Measurements from ENCODE around the gene SLC6A5.

The SLC6A5 gene

GRCh38 chr11:20707876-20708275, 108.5 kb downstream of the SLC6A5 start:
- no peak overlapping the region for H3K27ac ChIP-seq (replicated peaks; ENCODE audit: low read length)
- H3K79me1 ChIP-seq (ENCODE audit: low read depth, low read length), result no peaks in the 10 kb centered on the region
- H2BK120ac ChIP-seq (ENCODE audit: low read depth, low read length), result no peak overlapping the region
- no peak overlapping the region for H3K4me2 ChIP-seq (ENCODE audit: insufficient read depth, low read length, poor library complexity, severe bottlenecking)
- no peaks in the 10 kb centered on the region for H3K9me3 ChIP-seq (replicated peaks in 1 of 2; ENCODE audit: control insufficient read depth in 2 of 2, insufficient read depth in 1 of 2, low read depth in 1 of 2, low read length in 2 of 2)
- H2BK15ac ChIP-seq (ENCODE audit: low read length), result no peak overlapping the region
- no peak overlapping the region for H2AFZ ChIP-seq (ENCODE audit: low read length)
- no CpG with 5 or more reads among the region's 6 CpGs for WGBS, 2 donors (ENCODE audit: extremely low coverage in 2 of 2, insufficient read length in 2 of 2, insufficient replicate concordance in 1 of 2)
- no peak overlapping the region for H4K8ac ChIP-seq (ENCODE audit: low read depth, low read length)
- no peak overlapping the region for H2BK12ac ChIP-seq (ENCODE audit: low read length)
- H3K23ac ChIP-seq (ENCODE audit: low read depth, low read length, poor library complexity), result no peak overlapping the region
- no peak overlapping the region for H3K9ac ChIP-seq (ENCODE audit: low read depth, low read length, poor library complexity)
- no peak overlapping the region for H4K91ac ChIP-seq (ENCODE audit: low read depth, low read length, poor library complexity)
- no peaks in the 10 kb centered on the region for H3K27me3 ChIP-seq (ENCODE audit: control insufficient read depth in 3 of 3, insufficient read depth in 3 of 3, low read depth in 1 of 3, low read length in 3 of 3)
- no peak overlapping the region for H2AK5ac ChIP-seq (ENCODE audit: low read depth, low read length)
- no peaks in the 10 kb centered on the region for H3K4me1 ChIP-seq (ENCODE audit: control insufficient read depth in 2 of 2, insufficient read depth in 1 of 2, low read depth in 1 of 2, low read length in 2 of 2)
- H3K36me3 ChIP-seq (replicated peaks in 1 of 2; ENCODE audit: control insufficient read depth in 2 of 2, insufficient read depth in 2 of 2, low read length in 2 of 2), result no peaks in the 10 kb centered on the region
- H2BK5ac ChIP-seq (ENCODE audit: low read length), result no peak overlapping the region
- no peak overlapping the region for H3K4ac ChIP-seq (ENCODE audit: low read length)
- no peak overlapping the region for H3K14ac ChIP-seq (ENCODE audit: low read length)
- no peak for DNase-seq (ENCODE audit: low spot score)
- no peak overlapping the region for H3K18ac ChIP-seq (ENCODE audit: low read length)
- H3K4me3 ChIP-seq (ENCODE audit: low read length in 2 of 2), result no peak overlapping the region

Data from neuronal stem cell (in vitro differentiated cells).